Measurements from ENCODE around the gene PPP2R2C.

Gene PPP2R2C

GRCh38 chr4:6346373-6347110, 125.9 kb downstream of the PPP2R2C start:
- no peak overlapping the region for H3K4me3 ChIP-seq (ENCODE audit: low read depth, low read length)
- TF ChIP-seq CTCF (IDR thresholded peaks at IDR 0.05; ENCODE audit: borderline replicate concordance, insufficient read depth, low read depth, low read length) = no peak

- no peak overlapping the region for H3K4me3 ChIP-seq (ENCODE audit: low read depth, low read length)
- TF ChIP-seq CTCF (IDR thresholded peaks at IDR 0.05; ENCODE audit: borderline replicate concordance, insufficient read depth, low read depth, low read length) = no peak
Measured at GRCh38 chr4:6345866-6346265, 126.5 kb downstream of the PPP2R2C start.

GRCh38 chr4:6345096-6345830, 127.2 kb downstream of the PPP2R2C start:
- no peak for TF ChIP-seq CTCF (IDR thresholded peaks at IDR 0.05; ENCODE audit: borderline replicate concordance, insufficient read depth, low read depth, low read length)
- H3K4me3 ChIP-seq (ENCODE audit: low read depth, low read length) = no peak overlapping the region

- TF ChIP-seq CTCF (IDR thresholded peaks at IDR 0.05; ENCODE audit: borderline replicate concordance, insufficient read depth, low read depth, low read length) = peak; percentile 29; the same call in 1 of the 2 replicates
- H3K4me3 ChIP-seq (ENCODE audit: low read depth, low read length) = no peak overlapping the region
Measured at GRCh38 chr4:6343939-6344408, 128.4 kb downstream of the PPP2R2C start.

GRCh38 chr4:6342530-6343293, 129.7 kb downstream of the PPP2R2C start:
- no peak for TF ChIP-seq CTCF (IDR thresholded peaks at IDR 0.05; ENCODE audit: borderline replicate concordance, insufficient read depth, low read depth, low read length)

GRCh38 chr4:6341696-6342095, 130.7 kb downstream of the PPP2R2C start:
- H3K4me3 ChIP-seq (ENCODE audit: low read depth, low read length) = no peak overlapping the region
- no peak for TF ChIP-seq CTCF (IDR thresholded peaks at IDR 0.05; ENCODE audit: borderline replicate concordance, insufficient read depth, low read depth, low read length)

More at GRCh38 chr4:6342530-6343293, 129.7 kb downstream of the PPP2R2C start:
- no peak overlapping the region for H3K4me3 ChIP-seq (ENCODE audit: low read depth, low read length)
